Mesenteric fat pad (tissue), 1 donor: ENCODE measurements around the gene PRKG1. TPM values are rescaled to one million over a fixed set of nuclear protein-coding genes. Genes with fewer than 3 reads are reported as not detected.
"Not testable (repeated sequence)": the region's sequence is repeated elsewhere in the genome, so short reads cannot be mapped to it uniquely, and the experiment has no call there.

Source experiments
- DNase-seq: peaks from one replicate; pipeline ENCODE4 v3.0.0-alpha.2; 2020; ENCODE audit warnings: low spot score
- total RNA-seq: library from RNA; stranded (reverse); fragmentation: NEBNext Ultra II Directional; extraction: Animal tissue kit (Norgen Biotek cat#: 25700); gene quantifications from one replicate; pipeline ENCODE4 v1.2.1, GENCODE V29; 2021
- donor health status: DM: yes; HTN: yes; CAD: no.

PRKG1 gene
- total RNA-seq, 1 donor from 2014 or later = 12.9 TPM

GRCh38 chr10:51169111-51169510, 94.8 kb downstream of the PRKG1 start:
- DNase-seq = no peak

- DNase-seq = no peak
Measured at GRCh38 chr10:51170518-51171245, 96.4 kb downstream of the PRKG1 start.

GRCh38 chr10:51171946-51172345, 97.7 kb downstream of the PRKG1 start:
- no peak for DNase-seq

GRCh38 chr10:51176976-51177695, 102.8 kb downstream of the PRKG1 start:
- no peak for DNase-seq

- no peak for DNase-seq
Measured at GRCh38 chr10:51178634-51179033, 104.3 kb downstream of the PRKG1 start.

GRCh38 chr10:51180141-51180540, 105.9 kb downstream of the PRKG1 start:
- no peak for DNase-seq

- no peak for DNase-seq
Measured at GRCh38 chr10:51183783-51184182, 109.5 kb downstream of the PRKG1 start.

- DNase-seq = no peak
Measured at GRCh38 chr10:51186361-51186760, 112.1 kb downstream of the PRKG1 start.

GRCh38 chr10:51188008-51188407, 113.7 kb downstream of the PRKG1 start:
- no peak for DNase-seq

GRCh38 chr10:51188866-51189265, 114.6 kb downstream of the PRKG1 start:
- DNase-seq = no peak

GRCh38 chr10:51196508-51197175, 122.4 kb downstream of the PRKG1 start:
- DNase-seq = no peak

- DNase-seq = no peak
Measured at GRCh38 chr10:51198170-51198569, 123.9 kb downstream of the PRKG1 start.

GRCh38 chr10:51201947-51202346, 127.7 kb downstream of the PRKG1 start:
- DNase-seq = no peak

- DNase-seq = no peak
Measured at GRCh38 chr10:51203359-51203758, 129.1 kb downstream of the PRKG1 start.

GRCh38 chr10:51204066-51204465, 129.8 kb downstream of the PRKG1 start:
- no peak for DNase-seq

GRCh38 chr10:51204701-51205100, 130.4 kb downstream of the PRKG1 start:
- DNase-seq = no peak

GRCh38 chr10:51206500-51206899, 132.2 kb downstream of the PRKG1 start:
- no peak for DNase-seq

GRCh38 chr10:51212937-51213336, 138.7 kb downstream of the PRKG1 start:
- DNase-seq = not testable (repeated sequence)

- DNase-seq = no peak
Measured at GRCh38 chr10:51214207-51215196, 140.2 kb downstream of the PRKG1 start.

GRCh38 chr10:51215951-51216834, 141.9 kb downstream of the PRKG1 start:
- no peak for DNase-seq
